ENCODE measurements around the gene GRB2. TPM values are rescaled to one million over a fixed set of nuclear protein-coding genes. Genes with fewer than 3 reads are reported as not detected.
"Not testable (repeated sequence)": the region's sequence is repeated elsewhere in the genome, so short reads cannot be mapped to it uniquely, and the experiment has no call there.

Gene GRB2
- total and polyA plus RNA-seq, 10 donors: 66.8 to 352 (median 209) TPM

DNA sequence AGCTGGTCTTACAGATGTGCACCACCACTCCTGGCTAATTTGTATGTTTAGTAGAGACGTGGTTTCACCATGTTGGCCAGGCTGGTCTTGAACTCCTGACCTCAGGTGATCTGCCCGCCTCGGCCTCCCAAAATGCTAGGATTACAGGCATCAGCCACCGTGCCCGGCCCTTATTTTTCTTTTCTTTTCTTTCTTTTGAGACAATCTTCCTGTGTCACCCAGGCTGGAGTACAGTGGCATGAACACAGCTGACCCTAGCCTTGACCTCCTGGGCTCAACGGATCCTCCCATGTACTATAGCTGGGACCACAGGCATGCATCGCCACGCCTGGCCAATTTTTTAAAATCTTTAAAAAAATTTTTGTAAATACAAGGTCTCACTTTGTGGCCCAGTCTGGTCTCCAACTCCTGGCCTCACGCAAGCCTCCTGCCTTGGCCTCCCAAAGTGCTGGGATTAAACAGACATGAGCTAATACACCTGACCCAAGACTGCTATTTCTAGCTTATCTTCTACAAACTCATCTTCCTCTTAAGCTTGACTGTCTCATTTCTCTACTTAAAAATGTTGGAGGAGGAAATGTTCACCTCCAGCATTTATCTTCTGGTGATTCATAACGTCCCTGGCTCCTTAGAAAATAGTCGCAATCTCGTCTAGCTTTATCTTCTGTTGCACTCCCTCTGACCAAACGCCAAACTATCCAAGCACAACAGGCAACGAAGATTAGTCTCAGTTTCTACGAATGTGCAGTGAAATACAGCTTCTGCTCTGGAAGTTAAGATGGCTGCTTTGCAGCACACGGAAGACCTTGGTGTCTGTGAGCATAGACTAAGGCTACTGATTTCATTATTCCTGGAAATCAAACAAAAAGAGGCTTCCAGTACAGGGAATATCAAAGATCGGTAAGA lies 42.7 kb upstream of the GRB2 start:
- 73 to 81% (median 76%) methylated on average over 17 of the region's 17 CpGs for WGBS, 5 donors
- Histone ChIP-seq H3K9me3 (no peaks in the 10 kb centered on the region), H3K36me3 (no peaks in the 10 kb centered on the region), H3K4me3 (no peak overlapping the region), H3K27me3 (replicated peaks in 1 of 7) (no peaks in the 10 kb centered on the region), H3K4me1 (peaks cover 0 to 20% (median 1%) of the 10 kb centered on the region in 6 donors), H3K27ac (no peak overlapping the region)
- intact Hi-C loops (cut with DNase I; ENCODE audit: low total_unique reads): no loop called here
- DNase-seq: no peak
- no peak for TF ChIP-seq POLR2AphosphoS5 (IDR thresholded peaks at IDR 0.05)
- no peak for TF ChIP-seq POLR2A (IDR thresholded peaks at IDR 0.05)
- TF ChIP-seq, protein P1, sequence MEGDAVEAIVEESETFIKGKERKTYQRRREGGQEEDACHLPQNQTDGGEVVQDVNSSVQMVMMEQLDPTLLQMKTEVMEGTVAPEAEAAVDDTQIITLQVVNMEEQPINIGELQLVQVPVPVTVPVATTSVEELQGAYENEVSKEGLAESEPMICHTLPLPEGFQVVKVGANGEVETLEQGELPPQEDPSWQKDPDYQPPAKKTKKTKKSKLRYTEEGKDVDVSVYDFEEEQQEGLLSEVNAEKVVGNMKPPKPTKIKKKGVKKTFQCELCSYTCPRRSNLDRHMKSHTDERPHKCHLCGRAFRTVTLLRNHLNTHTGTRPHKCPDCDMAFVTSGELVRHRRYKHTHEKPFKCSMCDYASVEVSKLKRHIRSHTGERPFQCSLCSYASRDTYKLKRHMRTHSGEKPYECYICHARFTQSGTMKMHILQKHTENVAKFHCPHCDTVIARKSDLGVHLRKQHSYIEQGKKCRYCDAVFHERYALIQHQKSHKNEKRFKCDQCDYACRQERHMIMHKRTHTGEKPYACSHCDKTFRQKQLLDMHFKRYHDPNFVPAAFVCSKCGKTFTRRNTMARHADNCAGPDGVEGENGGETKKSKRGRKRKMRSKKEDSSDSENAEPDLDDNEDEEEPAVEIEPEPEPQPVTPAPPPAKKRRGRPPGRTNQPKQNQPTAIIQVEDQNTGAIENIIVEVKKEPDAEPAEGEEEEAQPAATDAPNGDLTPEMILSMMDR (IDR thresholded peaks at IDR 0.05 in 8 of 11, conservative IDR thresholded peaks at IDR 0.05 in 3 of 11): no peak

DNA sequence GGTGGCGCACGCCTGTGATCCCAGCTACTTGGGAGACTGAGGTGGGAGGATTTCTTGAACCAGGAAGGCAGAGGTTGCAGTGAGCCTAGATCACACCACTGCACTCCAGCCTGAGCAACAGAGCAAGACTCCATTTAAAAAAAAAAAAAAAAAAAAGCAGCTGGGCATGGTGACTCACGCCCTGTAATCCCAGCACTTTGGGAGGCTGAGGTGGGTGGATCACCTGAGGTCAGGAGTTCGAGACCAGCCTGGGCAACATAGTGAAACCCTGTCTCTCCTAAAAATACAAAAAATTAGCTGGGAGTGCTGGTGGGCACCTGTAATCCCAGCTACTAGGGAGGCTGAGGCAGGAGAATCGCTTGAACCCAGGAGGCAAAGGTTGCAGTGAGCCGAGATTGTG lies 40.4 kb upstream of the GRB2 start:
- H3K9me3 ChIP-seq; H3K36me3 ChIP-seq; H3K27ac ChIP-seq; intact Hi-C loops (cut with DNase I; ENCODE audit: low total_unique reads); DNase-seq; H3K27me3 ChIP-seq (replicated peaks in 1 of 7); H3K4me3 ChIP-seq: not testable (repeated sequence)
- H3K4me1 ChIP-seq: peaks cover 0 to 42% (median 13%) of the 10 kb centered on the region in 6 donors
- 87 to 98% (median 91%) methylated on average over 6 of the region's 6 CpGs for WGBS, 5 donors

DNA sequence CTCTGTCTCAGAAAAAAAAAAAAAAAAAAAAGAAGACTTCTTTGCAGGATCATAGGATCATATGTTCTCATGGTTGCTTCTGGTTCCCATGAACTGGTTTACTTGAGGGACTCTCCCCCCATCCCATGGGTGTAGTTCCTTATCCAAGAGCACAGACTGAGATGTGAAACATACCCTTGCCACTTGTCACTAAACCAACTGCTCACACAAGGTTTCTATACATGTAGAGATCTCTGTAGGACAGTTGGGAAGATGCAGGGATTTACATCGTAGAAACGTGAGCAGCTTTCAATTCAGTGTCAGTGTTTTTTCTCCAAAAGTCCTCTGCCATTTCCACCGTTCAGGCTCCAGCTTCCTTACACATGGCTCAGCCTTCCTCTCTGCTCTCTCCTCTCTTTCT lies 39.8 kb upstream of the GRB2 start:
- intact Hi-C loops (cut with DNase I; ENCODE audit: low total_unique reads): no loop called here
- DNase-seq: no peak
- Histone ChIP-seq H3K27ac (no peak overlapping the region), H3K9me3 (no peaks in the 10 kb centered on the region), H3K4me3 (no peak overlapping the region), H3K27me3 (replicated peaks in 1 of 7) (no peaks in the 10 kb centered on the region), H3K36me3 (no peaks in the 10 kb centered on the region), H3K4me1 (peaks cover 0 to 48% (median 14%) of the 10 kb centered on the region in 6 donors)
- WGBS, 5 donors: 82 to 92% (median 88%) methylated on average over 3 of the region's 3 CpGs
- TF ChIP-seq POLR2AphosphoS5 (IDR thresholded peaks at IDR 0.05) (no peak), POLR2A (IDR thresholded peaks at IDR 0.05) (no peak)
- TF ChIP-seq, protein P1 (IDR thresholded peaks at IDR 0.05 in 8 of 11, conservative IDR thresholded peaks at IDR 0.05 in 3 of 11): no peak

DNA sequence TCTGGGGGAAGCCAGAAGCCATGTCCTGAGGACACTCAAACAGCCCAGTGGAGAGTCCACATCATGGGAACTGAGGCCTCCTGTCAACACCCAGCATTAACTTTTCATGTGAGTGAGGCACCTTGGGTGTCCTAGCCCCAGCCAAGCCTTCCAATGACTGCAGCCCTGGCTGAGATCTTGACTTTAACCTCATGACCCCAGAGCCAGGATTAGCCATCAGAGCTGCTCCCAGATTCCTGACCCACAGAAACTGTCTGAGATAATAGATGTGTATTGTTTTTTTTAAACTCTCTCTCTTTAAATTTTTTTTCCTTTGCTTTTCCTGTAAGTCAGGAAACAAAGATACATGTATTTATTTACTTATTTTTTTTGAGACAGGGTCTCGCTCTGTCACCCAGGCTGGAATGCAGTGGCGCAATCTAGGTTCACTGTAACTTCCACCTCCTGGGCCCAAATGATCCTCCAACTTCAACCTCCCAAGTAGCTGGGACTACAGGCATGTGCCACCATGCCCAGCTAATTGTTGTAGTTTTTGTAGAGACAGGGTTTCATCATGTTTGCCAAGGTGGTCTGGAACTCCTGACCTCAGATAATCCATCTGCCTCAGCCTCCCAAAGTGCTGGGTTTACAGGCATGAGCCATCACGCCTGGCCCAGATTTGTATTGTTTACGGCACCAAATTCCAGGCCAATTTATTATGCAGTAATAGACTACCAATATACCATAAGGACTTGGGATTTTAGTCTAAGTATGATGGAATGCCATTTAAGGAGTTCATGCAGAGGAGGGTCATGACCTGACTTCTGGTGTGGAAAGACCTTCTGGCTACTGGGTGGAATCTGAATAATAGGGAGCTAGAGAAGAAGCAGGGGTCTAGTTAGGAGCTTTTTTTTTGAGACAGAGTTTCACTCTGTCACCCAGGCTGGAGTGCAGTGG lies 37.0 kb upstream of the GRB2 start:
- Histone ChIP-seq H3K36me3 (no peaks in the 10 kb centered on the region), H3K27ac (peak overlapping the region in 7 of 8 donors; percentile 29 to 82 (median 72)), H3K4me1 (peaks cover 0 to 41% (median 14%) of the 10 kb centered on the region in 6 donors), H3K9me3 (no peaks in the 10 kb centered on the region), H3K4me3 (no peak overlapping the region), H3K27me3 (replicated peaks in 1 of 7) (no peaks in the 10 kb centered on the region)
- 68 to 88% (median 76%) methylated on average over 4 of the region's 4 CpGs for WGBS, 5 donors
- TF ChIP-seq POLR2A (IDR thresholded peaks at IDR 0.05) (no peak), POLR2AphosphoS5 (IDR thresholded peaks at IDR 0.05) (no peak)
- TF ChIP-seq, protein P1 (IDR thresholded peaks at IDR 0.05 in 8 of 11, conservative IDR thresholded peaks at IDR 0.05 in 3 of 11): no peak
- no peak for DNase-seq
- intact Hi-C loops (cut with DNase I; ENCODE audit: low total_unique reads): no loop called here

Data from spleen (tissue), 11 donors.